Rectal smooth muscle tissue (tissue), 1 donor: Measurements from ENCODE around the gene SCUBE1.

ENCODE experiments used
- H3K27ac ChIP-seq: one replicate; pipeline ENCODE4 v1.7.0; 2013; ENCODE audit warnings: low read depth, low read length, inconsistent platforms
- H3K27me3 ChIP-seq: one replicate; pipeline ENCODE4 v1.7.0; 2013; ENCODE audit warnings: low read length; ENCODE audit not compliant: control insufficient read depth, insufficient read depth
- H3K36me3 ChIP-seq: one replicate; pipeline ENCODE4 v1.7.0; 2013; ENCODE audit warnings: low read length; ENCODE audit not compliant: control insufficient read depth, insufficient read depth
- H3K4me1 ChIP-seq: one replicate; pipeline ENCODE4 v1.7.0; 2013; ENCODE audit warnings: low read length; ENCODE audit not compliant: control insufficient read depth, insufficient read depth
- H3K4me3 ChIP-seq: one replicate; pipeline ENCODE4 v1.7.0; 2013; ENCODE audit warnings: low read length
- H3K9ac ChIP-seq: one replicate; pipeline ENCODE4 v1.7.0; 2013; ENCODE audit warnings: low read length

The SCUBE1 gene

GRCh38 chr22:43205748-43206508 is 137.2 kb downstream of the SCUBE1 start:
- Histone ChIP-seq H3K9ac (no peak overlapping the region), H3K27ac (no peak overlapping the region), H3K4me3 (no peak overlapping the region), H3K4me1 (no peaks in the 10 kb centered on the region), H3K27me3 (peaks cover 9% of the 10 kb centered on the region), H3K36me3 (no peaks in the 10 kb centered on the region)

DNA sequence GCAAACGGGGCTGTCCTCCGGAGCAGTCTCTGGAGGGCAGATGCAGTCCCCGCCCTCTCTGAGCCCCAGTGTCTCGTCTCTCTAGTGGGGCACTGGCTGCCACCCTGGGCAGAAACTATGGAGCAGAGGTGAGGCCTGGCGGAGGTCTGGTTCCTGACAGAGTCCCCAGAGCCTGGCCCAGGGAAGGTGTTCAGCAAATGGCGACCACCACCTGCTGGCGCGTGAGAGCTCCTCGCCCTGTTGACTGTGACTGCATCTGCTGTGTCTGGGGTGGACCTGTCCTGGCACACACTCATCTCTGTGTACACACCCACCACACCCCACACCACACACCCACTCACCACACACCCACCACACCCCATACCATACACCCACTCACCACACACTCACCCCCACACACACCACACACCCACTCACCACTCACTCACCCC is 137.9 kb downstream of the SCUBE1 start:
- Histone ChIP-seq H3K27me3 (peaks cover 9% of the 10 kb centered on the region), H3K4me3 (no peak overlapping the region), H3K27ac (no peak overlapping the region), H3K9ac (no peak overlapping the region), H3K4me1 (no peaks in the 10 kb centered on the region), H3K36me3 (no peaks in the 10 kb centered on the region)

DNA sequence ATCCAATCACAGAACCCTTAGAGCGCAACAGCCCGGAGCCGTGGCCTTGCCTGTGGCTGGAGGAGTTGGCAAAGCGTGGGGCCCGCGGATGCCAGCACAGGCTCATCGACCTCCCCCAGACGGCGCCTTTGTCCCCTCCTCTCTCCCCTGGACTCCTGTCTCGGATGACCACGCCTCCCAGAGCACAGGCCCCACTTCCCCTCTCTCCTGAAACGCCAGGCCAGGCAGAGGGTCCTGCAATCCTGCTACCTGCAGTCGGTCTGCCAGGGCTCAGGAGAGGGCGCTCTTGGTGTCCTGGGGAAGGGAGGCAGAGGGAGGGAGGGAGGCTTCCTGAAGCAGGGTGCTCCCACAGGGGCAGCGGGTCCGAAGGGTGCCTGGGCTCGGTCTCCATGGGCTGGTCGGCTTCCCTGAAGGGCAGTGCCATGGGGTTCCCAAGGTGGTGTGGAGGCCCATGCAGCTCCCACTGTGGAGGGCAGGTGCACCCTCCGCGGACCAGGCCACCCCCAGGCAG is 139.6 kb downstream of the SCUBE1 start:
- Histone ChIP-seq H3K4me1 (no peaks in the 10 kb centered on the region), H3K9ac (no peak overlapping the region), H3K4me3 (no peak overlapping the region), H3K27ac (no peak overlapping the region), H3K27me3 (peaks cover 9% of the 10 kb centered on the region), H3K36me3 (no peaks in the 10 kb centered on the region)

DNA sequence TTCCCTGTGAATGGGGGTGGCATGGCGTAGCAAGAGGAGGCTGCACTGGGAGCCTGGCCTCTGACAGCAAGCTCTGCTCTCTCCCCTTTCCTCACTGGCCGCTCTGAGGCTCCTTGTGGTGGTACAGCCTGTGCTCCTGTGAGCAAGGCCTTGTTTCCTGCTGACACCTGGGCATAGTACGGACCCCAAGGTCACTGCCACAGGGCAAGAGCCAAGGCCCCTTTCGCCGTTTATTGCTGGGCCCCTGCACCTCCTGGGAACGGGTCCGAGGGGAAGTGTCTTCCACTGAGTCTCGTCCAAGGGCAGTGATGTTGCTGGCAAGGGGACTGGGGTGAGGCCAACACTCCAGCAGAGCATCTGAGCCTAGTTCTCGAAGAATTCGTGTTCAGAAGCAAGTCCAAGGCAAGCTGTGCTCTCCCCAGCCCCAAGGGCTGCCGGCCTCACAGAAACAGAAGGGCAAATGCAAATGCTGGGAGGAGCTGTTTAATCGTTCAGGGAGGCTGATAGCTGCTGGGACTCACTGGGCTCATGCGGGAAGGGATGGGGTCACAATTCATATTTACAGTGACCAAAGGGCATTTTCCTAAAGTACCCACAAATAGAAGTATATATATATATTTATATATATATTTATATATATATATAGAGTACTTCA is 140.3 kb downstream of the SCUBE1 start:
- Histone ChIP-seq H3K9ac (no peak overlapping the region), H3K4me3 (no peak overlapping the region), H3K27me3 (peaks cover 9% of the 10 kb centered on the region), H3K36me3 (no peaks in the 10 kb centered on the region), H3K4me1 (no peaks in the 10 kb centered on the region), H3K27ac (no peak overlapping the region)

DNA sequence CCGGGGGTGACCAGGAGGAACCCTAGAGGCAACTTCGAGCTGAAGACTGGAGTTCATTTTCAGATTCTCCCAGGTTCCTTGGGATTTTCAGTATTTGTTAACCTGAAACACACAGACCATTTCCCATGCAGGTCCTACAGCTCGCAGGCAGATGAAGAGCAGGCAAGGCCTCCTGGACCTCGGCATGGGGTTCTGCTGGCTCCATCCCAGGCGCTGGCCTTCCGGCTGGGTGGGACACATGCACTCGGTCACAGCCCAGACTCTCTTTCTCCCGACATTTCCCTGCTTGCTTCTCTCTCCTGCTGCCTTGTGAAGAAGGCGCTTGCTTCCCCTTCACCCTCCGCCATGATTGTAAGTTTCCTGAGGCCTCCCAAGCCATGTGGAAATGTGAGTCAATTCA is 140.8 kb downstream of the SCUBE1 start:
- peaks cover 9% of the 10 kb centered on the region for H3K27me3 ChIP-seq
- no peak overlapping the region for H3K9ac ChIP-seq
- H3K4me3 ChIP-seq = no peak overlapping the region
- no peaks in the 10 kb centered on the region for H3K36me3 ChIP-seq
- no peak overlapping the region for H3K27ac ChIP-seq
- no peaks in the 10 kb centered on the region for H3K4me1 ChIP-seq

DNA sequence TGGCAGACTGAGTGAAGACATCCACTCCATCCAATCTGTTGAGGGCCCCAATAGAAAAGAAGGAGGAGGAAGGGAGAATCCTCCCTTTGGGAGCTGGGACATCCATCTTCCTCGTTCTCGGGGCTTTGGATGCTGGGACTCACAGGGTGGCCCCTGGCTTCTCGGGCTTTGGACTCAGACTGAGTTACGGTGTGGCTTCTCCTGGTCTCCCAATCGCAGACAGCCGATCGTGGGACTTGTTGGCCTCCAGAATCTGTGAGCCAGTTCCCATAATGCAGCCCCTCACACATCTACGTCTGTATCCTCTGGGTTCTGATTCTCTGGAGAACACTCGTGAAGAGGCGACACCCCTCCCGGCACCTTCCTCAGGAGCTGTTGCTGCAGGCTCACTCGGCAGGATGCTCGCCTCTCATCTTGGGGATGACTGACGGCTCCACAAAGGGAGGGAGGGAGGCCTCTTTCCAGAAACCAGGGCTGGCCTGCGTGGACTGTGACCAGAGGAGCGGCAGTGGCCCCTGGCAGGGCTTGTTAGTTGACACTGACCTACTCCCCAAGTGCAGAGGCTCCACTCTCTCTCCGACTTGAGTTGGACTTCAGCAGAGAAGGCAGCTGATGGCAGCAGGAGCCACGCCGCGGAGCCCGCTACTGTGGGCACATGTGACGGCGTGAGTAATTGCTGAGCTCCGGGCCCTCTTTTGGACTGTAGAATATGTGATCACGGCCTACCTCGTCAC is 141.5 kb downstream of the SCUBE1 start:
- Histone ChIP-seq H3K4me1 (no peaks in the 10 kb centered on the region), H3K36me3 (no peaks in the 10 kb centered on the region), H3K27ac (no peak overlapping the region), H3K4me3 (no peak overlapping the region), H3K27me3 (peaks cover 5% of the 10 kb centered on the region), H3K9ac (no peak overlapping the region)

GRCh38 chr22:43200555-43200954 is 142.6 kb downstream of the SCUBE1 start:
- H3K27me3 ChIP-seq = no peaks in the 10 kb centered on the region
- no peaks in the 10 kb centered on the region for H3K4me1 ChIP-seq
- H3K9ac ChIP-seq = no peak overlapping the region
- H3K27ac ChIP-seq = no peak overlapping the region
- H3K36me3 ChIP-seq = no peaks in the 10 kb centered on the region
- no peak overlapping the region for H3K4me3 ChIP-seq

DNA sequence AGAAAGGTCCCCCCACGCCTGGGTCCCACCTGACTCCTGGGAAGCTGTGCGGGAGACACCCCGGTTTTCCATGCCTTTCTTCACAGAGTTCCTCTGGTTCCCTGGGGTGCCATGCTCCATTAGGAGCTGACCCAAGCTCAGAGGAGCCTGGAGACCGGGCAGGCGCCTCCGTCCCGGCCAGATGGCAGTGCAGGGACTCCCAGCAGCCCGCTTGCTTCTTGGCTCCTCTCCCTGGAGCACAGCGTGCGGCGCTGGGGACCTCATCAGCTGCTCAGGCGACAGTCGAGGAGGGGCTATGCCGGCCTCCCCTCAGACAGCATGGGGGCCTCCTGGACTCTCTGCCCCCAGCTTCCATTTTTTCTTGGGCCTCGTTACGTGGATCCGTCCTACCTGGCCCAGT is 143.1 kb downstream of the SCUBE1 start:
- H3K36me3 ChIP-seq = no peaks in the 10 kb centered on the region

GRCh38 chr22:43199541-43199940 is 143.6 kb downstream of the SCUBE1 start:
- Histone ChIP-seq H3K27ac (no peak overlapping the region), H3K4me3 (no peak overlapping the region), H3K27me3 (no peaks in the 10 kb centered on the region), H3K36me3 (no peaks in the 10 kb centered on the region), H3K9ac (no peak overlapping the region), H3K4me1 (no peaks in the 10 kb centered on the region)

More for the DNA sequence above, 143.1 kb downstream of the SCUBE1 start:
- Histone ChIP-seq H3K27me3 (no peaks in the 10 kb centered on the region), H3K4me1 (no peaks in the 10 kb centered on the region), H3K9ac (no peak overlapping the region), H3K4me3 (no peak overlapping the region), H3K27ac (no peak overlapping the region)

GRCh38 chr22:43198936-43199335 is 144.2 kb downstream of the SCUBE1 start:
- Histone ChIP-seq H3K27me3 (no peaks in the 10 kb centered on the region), H3K27ac (no peak overlapping the region), H3K36me3 (no peaks in the 10 kb centered on the region), H3K4me1 (no peaks in the 10 kb centered on the region), H3K9ac (no peak overlapping the region), H3K4me3 (no peak overlapping the region)

DNA sequence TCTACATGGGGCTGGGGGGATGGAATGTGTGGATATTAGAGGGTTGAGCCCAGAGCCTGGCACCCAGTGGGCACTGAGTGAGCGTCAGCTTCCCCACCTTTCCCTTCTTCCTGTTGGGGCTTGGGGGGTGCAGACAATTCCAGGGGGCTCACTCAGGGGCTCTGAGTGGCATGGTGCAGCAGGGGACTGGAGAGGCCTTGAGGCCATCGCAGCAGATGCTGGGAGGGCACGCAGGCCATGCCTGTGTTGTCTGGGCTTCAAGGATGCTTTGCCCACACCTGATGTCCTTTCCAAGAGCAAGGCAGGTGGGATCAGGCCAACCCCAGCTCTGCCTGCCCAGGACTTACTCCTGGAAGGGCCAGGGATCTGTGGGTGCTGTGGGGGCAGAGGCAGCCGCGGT is 145.0 kb downstream of the SCUBE1 start:
- Histone ChIP-seq H3K9ac (no peak overlapping the region), H3K27me3 (no peaks in the 10 kb centered on the region), H3K27ac (no peak overlapping the region), H3K4me3 (no peak overlapping the region), H3K4me1 (no peaks in the 10 kb centered on the region), H3K36me3 (no peaks in the 10 kb centered on the region)

DNA sequence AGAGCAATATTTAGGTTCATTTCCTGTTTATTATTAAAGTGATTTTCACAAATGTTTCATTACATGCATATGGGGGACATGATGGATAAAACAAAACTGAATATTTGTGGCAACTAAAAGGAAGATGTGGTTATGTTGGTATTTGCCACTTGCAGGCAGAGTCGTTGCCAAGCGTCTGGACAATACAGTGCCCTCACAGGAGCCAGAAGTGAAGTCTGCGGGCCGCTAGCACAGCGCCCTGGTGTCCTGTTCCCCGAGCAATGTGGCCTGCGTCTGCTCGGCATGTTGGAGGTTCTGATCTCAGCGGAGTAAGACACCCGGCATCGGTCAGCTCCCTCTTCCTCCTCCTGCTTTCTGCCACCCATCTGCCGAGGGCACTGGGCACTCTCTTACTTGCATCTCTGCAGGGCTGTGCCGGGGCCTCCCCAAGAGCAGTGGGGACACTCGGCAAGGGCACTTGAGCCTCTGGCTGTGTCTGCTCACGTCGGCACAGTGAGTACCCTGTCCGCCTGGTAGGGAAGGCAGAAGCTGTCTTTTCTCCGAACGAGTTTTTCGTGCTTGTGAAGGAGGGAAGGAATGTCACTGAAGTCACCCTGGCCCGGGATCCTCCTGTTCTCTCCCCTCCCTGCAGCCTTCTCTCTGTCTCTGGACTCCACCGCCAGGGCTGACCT is 145.8 kb downstream of the SCUBE1 start:
- Histone ChIP-seq H3K9ac (no peak overlapping the region), H3K27me3 (no peaks in the 10 kb centered on the region), H3K27ac (no peak overlapping the region), H3K4me1 (no peaks in the 10 kb centered on the region), H3K4me3 (no peak overlapping the region), H3K36me3 (no peaks in the 10 kb centered on the region)
